ENCODE data around the gene FBXO17. TPM values are rescaled to one million over a fixed set of nuclear protein-coding genes. Genes with fewer than 3 reads are reported as not detected.
A peak's percentile ranks its signal among the peaks of the same experiment; 100 is the strongest.

FBXO17 gene
- total and polyA plus RNA-seq, 2 of the 13 experiments (the other 11 are each of a cell fraction or from before 2014, with no cell fraction given): 22.1 to 58.7 TPM

GRCh38 chr19:38929929-38930775 is 45.4 kb downstream of the FBXO17 start, which contains the start of gene SARS2 (continued):
- TF ChIP-seq GPN1 (CRISPR knock-in tag; IDR thresholded peaks at IDR 0.05; ENCODE audit: borderline replicate concordance) (no peak), SNAI1 (CRISPR knock-in tag; IDR thresholded peaks at IDR 0.05; ENCODE audit: borderline replicate concordance) (no peak), ZSCAN20 (CRISPR knock-in tag; IDR thresholded peaks at IDR 0.05; ENCODE audit: borderline replicate concordance) (0 out of 2 replicates have a peak, but pooled peaks have one; percentile 16), MXI1 (IDR thresholded peaks at IDR 0.05; ENCODE audit: borderline replicate concordance, low read depth, low read length) (no peak; the same call in 2 of the 3 replicates), CBFB (CRISPR knock-in tag; IDR thresholded peaks at IDR 0.05) (0 out of 2 replicates have a peak, but pooled peaks have one; percentile 17), ZNF597 (CRISPR knock-in tag; IDR thresholded peaks at IDR 0.05) (no peak), KDM5A (IDR thresholded peaks at IDR 0.05; ENCODE audit: borderline replicate concordance, low read length) (peak; percentile 86), SRY (CRISPR knock-in tag; IDR thresholded peaks at IDR 0.05) (peak; percentile 49; the same call in 1 of the 2 replicates), ZNF12 (CRISPR knock-in tag; IDR thresholded peaks at IDR 0.05) (no peak), IKZF1 (IDR thresholded peaks at IDR 0.05) (no peak), RCOR2 (CRISPR knock-in tag; IDR thresholded peaks at IDR 0.05) (no peak), HNF4A (CRISPR knock-in tag; IDR thresholded peaks at IDR 0.05) (no peak), ZNF577 (CRISPR knock-in tag; IDR thresholded peaks at IDR 0.05; ENCODE audit: borderline replicate concordance, low read depth) (no peak), ARID5B (CRISPR knock-in tag; IDR thresholded peaks at IDR 0.05) (peak; percentile 39; the same call in 1 of the 2 replicates), ZBTB2 (CRISPR knock-in tag; IDR thresholded peaks at IDR 0.05; ENCODE audit: low read depth) (peak; percentile 56), CTCF (CRISPR knock-in tag; IDR thresholded peaks at IDR 0.05) (peak; percentile 99), TCF12 (IDR thresholded peaks at IDR 0.05) (no peak), TCF12 (CRISPR knock-in tag; IDR thresholded peaks at IDR 0.05) (no peak), ZNF619 (CRISPR knock-in tag; IDR thresholded peaks at IDR 0.05) (no peak; the same call in 1 of the 2 replicates), DDIT3 (CRISPR knock-in tag; IDR thresholded peaks at IDR 0.05) (no peak), TBX3 (IDR thresholded peaks at IDR 0.05; ENCODE audit: borderline replicate concordance) (no peak), ZNF850 (CRISPR knock-in tag; conservative IDR thresholded peaks at IDR 0.05) (no peak)
